NT2/D1 (cell line): ENCODE results near the gene ZNF205.
"Not testable (repeated sequence)": the region's sequence is repeated elsewhere in the genome, so short reads cannot be mapped to it uniquely, and the experiment has no call there.

ENCODE experiments used
- DNase-seq: peaks from one replicate; pipeline ENCODE4 v3.0.0-alpha.2; 2011; ENCODE audit warnings: low read depth, low spot score
- H3K27me3 ChIP-seq: 2 replicates; pipeline ENCODE4 v1.6.0; 2011; ENCODE audit warnings: mild to moderate bottlenecking; ENCODE audit not compliant: insufficient read length, insufficient read depth
- H3K36me3 ChIP-seq: 2 replicates; pipeline ENCODE4 v1.6.1; 2011; ENCODE audit warnings: mild to moderate bottlenecking, low read length, mixed read lengths; ENCODE audit not compliant: insufficient read depth, insufficient read length
- H3K4me1 ChIP-seq: 2 replicates; pipeline ENCODE4 v1.5.1; 2011; ENCODE audit not compliant: insufficient read depth, insufficient read length
- H3K4me3 ChIP-seq: 2 replicates; pipeline ENCODE4 v1.5.1; 2011; ENCODE audit warnings: low read depth; ENCODE audit not compliant: insufficient read length
- H3K9ac ChIP-seq: 2 replicates; pipeline ENCODE4 v1.6.0; 2011; ENCODE audit warnings: low read depth; ENCODE audit not compliant: insufficient read length
- H3K9me3 ChIP-seq: 2 replicates; pipeline ENCODE4 v1.5.1; 2011; ENCODE audit warnings: mild to moderate bottlenecking, low read length; ENCODE audit not compliant: insufficient read depth
- SUZ12 ChIP-seq: IDR thresholded peaks from 2 replicates; pipeline ENCODE4 v1.6.1; 2011; ENCODE audit not compliant: insufficient read length, insufficient read depth; ENCODE audit errors: extremely low read depth
- YY1 ChIP-seq: IDR thresholded peaks from 2 replicates; pipeline ENCODE4 v1.6.1; 2011; ENCODE audit not compliant: insufficient read length, insufficient read depth
- ZNF274 ChIP-seq: IDR thresholded peaks from 2 replicates; pipeline ENCODE4 v1.6.1; 2011; ENCODE audit warnings: mild to moderate bottlenecking, low read depth, low read length

Gene ZNF205

DNA sequence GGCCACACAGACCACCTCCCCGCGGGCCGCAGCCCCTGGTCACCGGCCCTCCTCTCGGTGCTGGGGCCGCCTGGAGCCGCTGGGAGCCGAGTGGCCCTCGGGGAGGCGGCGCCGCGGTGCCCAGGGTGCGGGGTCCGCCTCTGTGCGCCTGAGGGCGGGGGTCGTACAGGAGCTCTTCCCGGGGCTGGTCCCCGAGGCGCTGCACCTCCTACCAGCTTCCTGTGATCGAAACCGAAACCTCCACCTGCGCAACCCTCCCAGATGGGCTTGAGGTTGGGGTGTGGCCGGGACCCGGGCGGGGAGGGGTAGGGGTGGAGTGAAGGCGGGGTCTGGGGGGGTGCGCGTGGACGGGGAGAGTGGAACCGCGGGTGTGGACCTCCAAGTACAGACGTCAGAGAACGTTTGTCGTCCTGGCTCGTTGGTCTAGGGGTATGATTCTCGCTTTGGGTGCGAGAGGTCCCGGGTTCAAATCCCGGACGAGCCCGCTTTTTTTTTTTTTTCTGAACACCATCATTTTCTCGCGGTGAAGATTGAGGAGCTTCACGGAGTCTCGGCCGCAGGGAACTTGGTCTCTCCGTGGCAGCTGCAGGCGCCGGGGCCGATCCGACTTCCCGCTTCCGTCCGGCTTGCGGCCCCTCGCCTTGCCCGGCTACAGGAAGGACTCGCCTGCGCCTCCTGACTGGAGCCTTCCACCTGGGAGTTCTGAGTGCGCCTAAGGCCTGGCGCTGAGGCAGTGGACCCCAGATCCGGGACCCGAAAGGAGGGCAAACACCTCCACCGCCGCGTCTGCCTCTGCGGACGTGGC is 46.3 kb downstream of the ZNF205 start:
- Histone ChIP-seq H3K4me1 (peaks cover 7% of the 10 kb centered on the region), H3K9ac (peak overlapping the region; percentile 90), H3K36me3 (no peaks in the 10 kb centered on the region), H3K4me3 (peak overlapping the region; percentile 82), H3K9me3 (no peaks in the 10 kb centered on the region), H3K27me3 (peaks cover 15% of the 10 kb centered on the region)
- TF ChIP-seq ZNF274 (no peak), SUZ12 (no peak), YY1 (no peak)
- DNase-seq, result no peak

- peak overlapping the region; percentile 39 for H3K4me3 ChIP-seq
- TF ChIP-seq ZNF274 (no peak), YY1 (no peak), SUZ12 (no peak)
- no peak for DNase-seq
Measured at GRCh38 chr16:3161235-3162018, 49.0 kb downstream of the ZNF205 start.

DNA sequence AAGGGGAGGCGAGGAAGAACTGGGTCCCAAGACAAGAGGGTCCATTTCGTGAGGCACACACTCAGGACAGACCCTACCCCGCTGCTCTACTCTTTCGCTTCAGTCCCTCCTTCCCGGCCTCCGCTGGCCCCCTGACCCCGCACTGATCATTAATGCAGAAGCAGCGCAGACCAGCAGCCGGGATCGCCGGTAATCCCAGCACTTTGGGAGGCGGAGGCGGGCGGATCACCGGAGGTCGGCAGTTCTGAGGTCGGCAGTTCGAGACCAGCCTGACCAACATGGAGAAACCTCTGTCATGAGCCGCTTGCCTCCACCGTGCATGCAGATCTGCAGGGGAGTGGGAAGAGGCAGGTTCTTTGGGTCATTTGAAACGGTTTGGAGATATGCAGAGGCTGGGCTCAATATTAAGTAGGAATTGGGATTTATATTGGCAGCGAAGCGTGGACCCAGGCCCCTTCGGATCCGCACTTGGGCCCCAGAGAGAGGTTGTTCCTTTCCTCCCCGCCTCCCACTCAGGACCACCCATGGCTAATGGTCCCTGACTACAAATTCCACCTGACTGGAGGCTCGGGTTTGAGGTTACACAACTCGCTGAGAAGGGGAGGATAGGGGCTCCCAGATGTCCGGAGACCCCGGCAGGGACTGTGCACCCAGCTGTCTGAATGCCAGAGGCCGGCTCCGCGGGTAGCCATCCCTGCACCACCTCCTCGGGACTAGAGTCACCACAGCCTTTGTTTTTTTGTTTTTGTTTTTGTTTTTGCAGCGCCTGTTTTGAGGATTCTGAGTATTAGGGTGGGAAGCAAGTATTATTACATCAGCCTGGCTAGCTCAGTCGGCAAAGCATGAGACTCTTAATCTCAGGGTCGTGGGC is 52.0 kb downstream of the ZNF205 start:
- no peak for DNase-seq
- TF ChIP-seq YY1 (no peak), ZNF274 (no peak), SUZ12 (no peak)

More at GRCh38 chr16:3161235-3162018, 49.0 kb downstream of the ZNF205 start:
- H3K27me3 ChIP-seq, result peaks cover 20% of the 10 kb centered on the region
- H3K9me3 ChIP-seq, result no peaks in the 10 kb centered on the region; the same call in 1 of the 2 replicates
- peak overlapping the region; percentile 53 for H3K9ac ChIP-seq
- H3K36me3 ChIP-seq, result no peaks in the 10 kb centered on the region
- peaks cover 7% of the 10 kb centered on the region for H3K4me1 ChIP-seq

DNA sequence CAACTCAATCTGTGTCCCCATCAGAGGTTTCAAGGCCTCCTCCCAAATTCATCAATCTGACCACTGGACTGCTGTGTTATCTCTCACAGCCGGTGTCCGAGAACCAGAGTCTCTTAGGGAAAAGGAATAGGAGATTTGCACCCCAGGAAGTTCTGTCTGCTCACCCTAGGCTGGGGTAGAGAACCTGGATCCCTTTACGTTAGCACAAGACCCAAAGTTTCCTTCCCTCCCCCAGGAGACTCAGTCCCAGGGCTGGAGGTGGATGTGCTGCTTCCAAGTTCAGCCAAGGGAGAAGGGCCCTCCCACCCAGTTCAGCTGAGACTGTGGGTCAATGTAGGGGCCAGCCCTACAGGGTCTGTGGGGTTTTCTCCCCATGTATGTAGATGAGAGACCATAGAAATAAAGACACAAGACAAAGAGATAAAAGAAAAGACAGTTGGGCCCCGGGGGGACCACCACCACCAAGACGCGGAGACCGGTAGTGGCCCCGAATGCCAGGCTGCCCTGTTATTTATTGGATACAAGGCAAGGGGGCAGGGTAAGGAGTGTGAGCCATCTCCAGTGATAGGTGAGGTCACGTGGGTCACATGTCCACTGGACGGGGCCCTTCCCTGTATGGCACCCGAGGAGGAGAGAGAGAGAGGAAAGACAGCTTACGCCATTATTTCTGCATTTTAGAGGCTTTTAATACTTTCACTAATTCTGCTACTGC is 52.9 kb downstream of the ZNF205 start:
- no peak for DNase-seq
- TF ChIP-seq SUZ12, result no peak
- no peak for TF ChIP-seq YY1
- no peak for TF ChIP-seq ZNF274
- Histone ChIP-seq H3K36me3 (no peaks in the 10 kb centered on the region), H3K9ac (no peak overlapping the region), H3K4me1 (peaks cover 2% of the 10 kb centered on the region), H3K27me3 (peaks cover 43% of the 10 kb centered on the region), H3K4me3 (no peak overlapping the region), H3K9me3 (no peaks in the 10 kb centered on the region; the same call in 1 of the 2 replicates)

More for the DNA sequence above, 52.0 kb downstream of the ZNF205 start:
- no peak overlapping the region for H3K4me3 ChIP-seq
- peaks cover 34% of the 10 kb centered on the region for H3K27me3 ChIP-seq
- no peaks in the 10 kb centered on the region; the same call in 1 of the 2 replicates for H3K9me3 ChIP-seq
- H3K4me1 ChIP-seq, result peaks cover 2% of the 10 kb centered on the region
- H3K9ac ChIP-seq, result no peak overlapping the region
- no peaks in the 10 kb centered on the region for H3K36me3 ChIP-seq

DNA sequence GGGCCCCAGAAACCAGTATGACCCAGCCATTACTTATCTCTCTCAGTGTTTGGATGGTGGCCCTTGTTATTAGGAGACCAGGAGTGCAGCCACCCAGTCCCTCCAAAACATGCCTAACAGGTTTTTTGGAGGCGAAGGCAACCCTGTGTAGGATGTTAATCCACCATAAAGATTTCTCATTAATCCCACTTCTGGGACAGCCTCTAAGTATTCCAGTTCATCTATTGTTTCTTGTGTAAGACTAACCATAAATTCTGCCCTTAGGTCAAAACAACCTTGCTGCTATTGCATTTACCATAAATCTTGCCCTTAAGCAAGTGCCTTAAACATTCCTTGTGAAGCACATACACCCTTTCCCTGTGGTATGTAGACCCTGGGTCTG is 54.1 kb downstream of the ZNF205 start:
- Histone ChIP-seq H3K27me3 (peaks cover 55% of the 10 kb centered on the region), H3K9me3 (no peaks in the 10 kb centered on the region; the same call in 1 of the 2 replicates), H3K9ac (no peak overlapping the region), H3K4me3 (no peak overlapping the region), H3K4me1 (peaks cover under 1% of the 10 kb centered on the region), H3K36me3 (no peaks in the 10 kb centered on the region)
- no peak for DNase-seq
- TF ChIP-seq SUZ12, result no peak
- no peak for TF ChIP-seq YY1
- no peak for TF ChIP-seq ZNF274

GRCh38 chr16:3168729-3169128 is 56.3 kb downstream of the ZNF205 start:
- H3K4me1 ChIP-seq, H3K4me3 ChIP-seq, H3K9ac ChIP-seq, H3K36me3 ChIP-seq, DNase-seq, H3K9me3 ChIP-seq: not testable (repeated sequence)
- H3K27me3 ChIP-seq, result peaks cover 71% of the 10 kb centered on the region
